Activated naive CD4-positive, alpha-beta T cell treated with anti-CD3 and anti-CD28 coated beads, Interleukin-2, amount 50 U/mL, for 16 hours (primary cell): ENCODE results near the gene CLSTN2.

Source experiments
- DNase-seq: peaks from one replicate; pipeline ENCODE4 v3.0.0-alpha.2; 2020

CLSTN2 gene

GRCh38 chr3:140196970-140197369 lies 262.0 kb downstream of the CLSTN2 start:
- no peak for DNase-seq

GRCh38 chr3:140198242-140198641 lies 263.3 kb downstream of the CLSTN2 start:
- DNase-seq, result no peak

GRCh38 chr3:140199008-140199407 lies 264.0 kb downstream of the CLSTN2 start:
- no peak for DNase-seq

GRCh38 chr3:140199743-140200142 lies 264.8 kb downstream of the CLSTN2 start:
- DNase-seq, result no peak

- no peak for DNase-seq
Observed at GRCh38 chr3:140203510-140203909, 268.5 kb downstream of the CLSTN2 start.

- DNase-seq, result no peak
Observed at GRCh38 chr3:140204271-140204984, 269.4 kb downstream of the CLSTN2 start.

GRCh38 chr3:140205598-140205997 lies 270.6 kb downstream of the CLSTN2 start:
- no peak for DNase-seq

GRCh38 chr3:140206196-140207040 lies 271.4 kb downstream of the CLSTN2 start:
- no peak for DNase-seq

- no peak for DNase-seq
Observed at GRCh38 chr3:140207541-140207940, 272.6 kb downstream of the CLSTN2 start.

GRCh38 chr3:140216249-140216648 lies 281.3 kb downstream of the CLSTN2 start:
- no peak for DNase-seq

- DNase-seq, result no peak
Observed at GRCh38 chr3:140219291-140219690, 284.3 kb downstream of the CLSTN2 start.

GRCh38 chr3:140219923-140220452 lies 285.0 kb downstream of the CLSTN2 start:
- DNase-seq, result no peak

GRCh38 chr3:140223197-140223596 lies 288.2 kb downstream of the CLSTN2 start:
- DNase-seq, result no peak

GRCh38 chr3:140223631-140224030 lies 288.6 kb downstream of the CLSTN2 start:
- DNase-seq, result no peak

GRCh38 chr3:140224307-140224706 lies 289.3 kb downstream of the CLSTN2 start:
- no peak for DNase-seq

GRCh38 chr3:140225996-140226395 lies 291.0 kb downstream of the CLSTN2 start:
- DNase-seq, result no peak

GRCh38 chr3:140233702-140234101 lies 298.7 kb downstream of the CLSTN2 start:
- DNase-seq, result no peak

GRCh38 chr3:140234256-140234655 lies 299.3 kb downstream of the CLSTN2 start:
- no peak for DNase-seq

- no peak for DNase-seq
Observed at GRCh38 chr3:140236836-140237501, 302.0 kb downstream of the CLSTN2 start.

- DNase-seq, result no peak
Observed at GRCh38 chr3:140238646-140239314, 303.8 kb downstream of the CLSTN2 start.

GRCh38 chr3:140242818-140243276 lies 307.9 kb downstream of the CLSTN2 start:
- no peak for DNase-seq

- DNase-seq, result no peak
Observed at GRCh38 chr3:140243575-140243974, 308.6 kb downstream of the CLSTN2 start.

- no peak for DNase-seq
Observed at GRCh38 chr3:140244893-140245292, 309.9 kb downstream of the CLSTN2 start.
